HEK293 (cell line): ENCODE data around the gene SLIT1.

Source experiments
- CTCF ChIA-PET: fragments of 350-600 bp; formaldehyde crosslinking; extraction: SDS; loops from one replicate; lab custom pipeline; 2021; ENCODE audit warnings: antibody characterized with exemption; lab: Yijun Ruan, JAX
- POLR2A ChIA-PET: fragments of 300-600 bp; formaldehyde crosslinking; extraction: SDS; loops from one replicate; lab custom pipeline; 2020; ENCODE audit warnings: antibody characterized with exemption, inconsistent platforms; lab: Yijun Ruan, JAX
- H3K27ac ChIP-seq: fragments of 200-500 bp; sonication (Bioruptor generic); 2 replicates; pipeline ENCODE4 v1.5.1; 2014; ENCODE audit warnings: low read depth, low read length, control low read depth, inconsistent platforms; ENCODE audit errors: extremely low read depth
- H3K36me3 ChIP-seq, 2 experiments: fragments of 200-500 bp in 1 of 2; sonication (Bioruptor generic) in 1 of 2; 1 replicate in 1 of 2; 2 replicates in 1 of 2; pipeline ENCODE4 v1.5.1; 2014 to 2017; ENCODE audit warnings: inconsistent platforms in 2 of 2, low read length in 2 of 2; ENCODE audit not compliant: control insufficient read depth in 2 of 2, insufficient read depth in 1 of 2
- H3K4me1 ChIP-seq: fragments of 200-500 bp; sonication (Bioruptor generic); 2 replicates; pipeline ENCODE4 v1.5.1; 2014; ENCODE audit warnings: mild to moderate bottlenecking, low read length, inconsistent platforms; ENCODE audit not compliant: control insufficient read depth, insufficient read depth
- H3K4me3 ChIP-seq: 2 replicates; pipeline ENCODE4 v1.5.1; 2011; ENCODE audit warnings: low read depth, mild to moderate bottlenecking, control low read depth, low read length, moderate library complexity
- H3K9me3 ChIP-seq: fragments of 200-500 bp; sonication (Bioruptor generic); 2 replicates; pipeline ENCODE4 v1.5.1; 2014; ENCODE audit warnings: low read depth, low read length, inconsistent platforms; ENCODE audit not compliant: control insufficient read depth, insufficient read depth
- EGR2 ChIP-seq: fragments of 450-650 bp; formaldehyde crosslinking; IDR thresholded peaks from 2 replicates; pipeline ENCODE4 v1.5.1; 2016; ENCODE audit warnings: low read depth, missing biosample characterization, missing genetic modification characterization
- KLF10 ChIP-seq: fragments of 450-650 bp; IDR thresholded peaks from 2 replicates; pipeline ENCODE4 v1.5.1; 2018; ENCODE audit warnings: missing biosample characterization, mild to moderate bottlenecking, missing genetic modification characterization
- TRIM28 ChIP-seq: IDR thresholded peaks from 2 replicates; pipeline ENCODE4 v1.6.1; 2011; ENCODE audit warnings: low read length, control low read depth, borderline replicate concordance
- ZBTB48 ChIP-seq: fragments of 450-650 bp; formaldehyde crosslinking; IDR thresholded peaks from 2 replicates; pipeline ENCODE4 v1.5.1; 2016; ENCODE audit warnings: missing biosample characterization, missing genetic modification characterization
- ZNF2 ChIP-seq: fragments of 450-650 bp; formaldehyde crosslinking; IDR thresholded peaks from 2 replicates; pipeline ENCODE4 v1.5.1; 2016; ENCODE audit warnings: missing biosample characterization, missing genetic modification characterization
- ZNF211 ChIP-seq: fragments of 450-650 bp; formaldehyde crosslinking; IDR thresholded peaks from 2 replicates; pipeline ENCODE4 v1.5.1; 2016; ENCODE audit warnings: low read depth, missing biosample characterization, missing genetic modification characterization
- ZNF366 ChIP-seq: fragments of 450-650 bp; formaldehyde crosslinking; conservative IDR thresholded peaks from 2 replicates; pipeline ENCODE4 v1.5.1; 2016; ENCODE audit warnings: missing biosample characterization, missing genetic modification characterization
- ZNF433 ChIP-seq: fragments of 450-650 bp; formaldehyde crosslinking; IDR thresholded peaks from 2 replicates; pipeline ENCODE4 v1.5.1; 2016; ENCODE audit warnings: missing biosample characterization, missing genetic modification characterization, low read depth
- ZNF521 ChIP-seq: fragments of 450-650 bp; formaldehyde crosslinking; IDR thresholded peaks from 2 replicates; pipeline ENCODE4 v1.5.1; 2017; ENCODE audit warnings: missing biosample characterization, mild to moderate bottlenecking, missing genetic modification characterization
- ZNF645 ChIP-seq: fragments of 450-650 bp; formaldehyde crosslinking; IDR thresholded peaks from 2 replicates; pipeline ENCODE4; 2016; ENCODE audit warnings: missing biosample characterization, missing genetic modification characterization
- ZNF654 ChIP-seq: fragments of 450-650 bp; formaldehyde crosslinking; IDR thresholded peaks from 2 replicates; pipeline ENCODE4 v1.5.1; 2016; ENCODE audit warnings: low read depth, missing biosample characterization, missing genetic modification characterization
- ZNF791 ChIP-seq: fragments of 450-650 bp; formaldehyde crosslinking; IDR thresholded peaks from 2 replicates; pipeline ENCODE4 v1.5.1; 2016; ENCODE audit warnings: missing biosample characterization, missing genetic modification characterization
- ZNF843 ChIP-seq: fragments of 450-650 bp; formaldehyde crosslinking; IDR thresholded peaks from 2 replicates; pipeline ENCODE4 v1.5.1; 2016; ENCODE audit warnings: missing biosample characterization, missing genetic modification characterization
- ZSCAN16 ChIP-seq: fragments of 450-650 bp; formaldehyde crosslinking; IDR thresholded peaks from 2 replicates; pipeline ENCODE4 v1.5.1; 2016; ENCODE audit warnings: missing biosample characterization, missing genetic modification characterization
- TF ChIP-seq, protein P1 (sequence below): fragments of 450-650 bp; formaldehyde crosslinking; conservative IDR thresholded peaks from 2 replicates; pipeline ENCODE4 v1.5.1; 2016; ENCODE audit warnings: low read depth, missing biosample characterization, missing genetic modification characterization
- TF ChIP-seq, protein P2 (sequence below): fragments of 450-650 bp; formaldehyde crosslinking; IDR thresholded peaks from 2 replicates; pipeline ENCODE4 v1.5.1; 2017; ENCODE audit warnings: missing biosample characterization, mild to moderate bottlenecking, missing genetic modification characterization, moderate library complexity

The SLIT1 gene

GRCh38 chr10:97169063-97169462, 16.7 kb downstream of the SLIT1 start:
- Histone ChIP-seq H3K36me3 (no peaks in the 10 kb centered on the region), H3K27ac (no peak overlapping the region), H3K4me3 (no peak overlapping the region), H3K9me3 (no peaks in the 10 kb centered on the region), H3K4me1 (no peaks in the 10 kb centered on the region; the same call in 1 of the 2 replicates)
- CTCF ChIA-PET: no interaction called here
- TF ChIP-seq ZNF843 (tag by site-specific recombination) (no peak), KLF10 (no peak), ZBTB48 (tag by site-specific recombination) (no peak), ZNF521 (tag by site-specific recombination) (no peak), ZNF366 (tag by site-specific recombination) (no peak), ZNF654 (no peak), ZSCAN16 (tag by site-specific recombination) (no peak), TRIM28 (no peak), ZNF433 (no peak), ZNF2 (tag by site-specific recombination) (no peak), ZNF791 (no peak), ZNF211 (no peak), ZNF645 (tag by site-specific recombination) (no peak)
- TF ChIP-seq, protein P1, sequence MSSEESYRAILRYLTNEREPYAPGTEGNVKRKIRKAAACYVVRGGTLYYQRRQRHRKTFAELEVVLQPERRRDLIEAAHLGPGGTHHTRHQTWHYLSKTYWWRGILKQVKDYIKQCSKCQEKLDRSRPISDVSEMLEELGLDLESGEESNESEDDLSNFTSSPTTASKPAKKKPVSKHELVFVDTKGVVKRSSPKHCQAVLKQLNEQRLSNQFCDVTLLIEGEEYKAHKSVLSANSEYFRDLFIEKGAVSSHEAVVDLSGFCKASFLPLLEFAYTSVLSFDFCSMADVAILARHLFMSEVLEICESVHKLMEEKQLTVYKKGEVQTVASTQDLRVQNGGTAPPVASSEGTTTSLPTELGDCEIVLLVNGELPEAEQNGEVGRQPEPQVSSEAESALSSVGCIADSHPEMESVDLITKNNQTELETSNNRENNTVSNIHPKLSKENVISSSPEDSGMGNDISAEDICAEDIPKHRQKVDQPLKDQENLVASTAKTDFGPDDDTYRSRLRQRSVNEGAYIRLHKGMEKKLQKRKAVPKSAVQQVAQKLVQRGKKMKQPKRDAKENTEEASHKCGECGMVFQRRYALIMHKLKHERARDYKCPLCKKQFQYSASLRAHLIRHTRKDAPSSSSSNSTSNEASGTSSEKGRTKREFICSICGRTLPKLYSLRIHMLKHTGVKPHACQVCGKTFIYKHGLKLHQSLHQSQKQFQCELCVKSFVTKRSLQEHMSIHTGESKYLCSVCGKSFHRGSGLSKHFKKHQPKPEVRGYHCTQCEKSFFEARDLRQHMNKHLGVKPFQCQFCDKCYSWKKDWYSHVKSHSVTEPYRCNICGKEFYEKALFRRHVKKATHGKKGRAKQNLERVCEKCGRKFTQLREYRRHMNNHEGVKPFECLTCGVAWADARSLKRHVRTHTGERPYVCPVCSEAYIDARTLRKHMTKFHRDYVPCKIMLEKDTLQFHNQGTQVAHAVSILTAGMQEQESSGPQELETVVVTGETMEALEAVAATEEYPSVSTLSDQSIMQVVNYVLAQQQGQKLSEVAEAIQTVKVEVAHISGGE (tag by site-specific recombination): no peak
- TF ChIP-seq, protein P2, sequence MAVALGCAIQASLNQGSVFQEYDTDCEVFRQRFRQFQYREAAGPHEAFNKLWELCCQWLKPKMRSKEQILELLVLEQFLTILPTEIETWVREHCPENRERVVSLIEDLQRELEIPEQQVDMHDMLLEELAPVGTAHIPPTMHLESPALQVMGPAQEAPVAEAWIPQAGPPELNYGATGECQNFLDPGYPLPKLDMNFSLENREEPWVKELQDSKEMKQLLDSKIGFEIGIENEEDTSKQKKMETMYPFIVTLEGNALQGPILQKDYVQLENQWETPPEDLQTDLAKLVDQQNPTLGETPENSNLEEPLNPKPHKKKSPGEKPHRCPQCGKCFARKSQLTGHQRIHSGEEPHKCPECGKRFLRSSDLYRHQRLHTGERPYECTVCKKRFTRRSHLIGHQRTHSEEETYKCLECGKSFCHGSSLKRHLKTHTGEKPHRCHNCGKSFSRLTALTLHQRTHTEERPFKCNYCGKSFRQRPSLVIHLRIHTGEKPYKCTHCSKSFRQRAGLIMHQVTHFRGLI (tag by site-specific recombination): no peak
- POLR2A ChIA-PET: no interaction called here

GRCh38 chr10:97168645-97169044, 17.1 kb downstream of the SLIT1 start:
- TF ChIP-seq, protein P1 (tag by site-specific recombination): no peak
- TF ChIP-seq EGR2: peak; percentile 34; the same call in 1 of the 2 replicates
- H3K27ac ChIP-seq: no peak overlapping the region
- no peak overlapping the region for H3K4me3 ChIP-seq
- H3K36me3 ChIP-seq: no peaks in the 10 kb centered on the region
- ChIA-PET POLR2A (no interaction called here), CTCF (no interaction called here)
- no peaks in the 10 kb centered on the region for H3K9me3 ChIP-seq
- no peaks in the 10 kb centered on the region; the same call in 1 of the 2 replicates for H3K4me1 ChIP-seq
